ENCODE measurements around the gene MRPL44.
A peak's percentile ranks its signal among the peaks of the same experiment; 100 is the strongest.

Gene MRPL44

DNA sequence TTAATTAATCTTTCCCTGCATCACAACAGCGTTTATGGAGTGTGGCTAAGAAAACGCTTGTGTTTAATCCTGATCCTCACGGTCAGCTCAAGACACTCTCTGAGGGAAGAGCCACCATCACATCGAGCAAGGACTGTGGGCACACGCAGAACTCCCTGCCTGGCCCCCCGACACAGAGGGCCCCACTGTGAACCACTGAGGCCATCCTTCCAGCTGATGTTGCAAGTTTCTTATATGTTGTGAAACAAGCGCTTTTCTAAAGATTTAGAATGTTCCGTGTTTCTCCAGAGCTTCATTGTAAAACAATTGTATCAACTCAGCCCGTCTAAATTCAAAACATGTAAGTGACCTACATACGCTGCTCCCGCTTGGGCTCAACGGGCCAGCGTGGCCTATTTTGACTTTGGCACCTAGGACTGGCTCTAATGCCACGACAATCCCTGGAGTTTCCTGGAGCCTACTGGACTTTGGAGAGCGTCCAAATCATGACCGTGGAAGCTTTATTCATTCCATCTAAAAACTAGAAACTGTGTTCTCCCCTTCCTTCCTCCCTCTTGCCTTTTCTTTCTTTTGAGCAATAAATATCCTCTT is 46.9 kb downstream of the MRPL44 start:
- TF ChIP-seq TAF1 (IDR thresholded peaks at IDR 0.05; ENCODE audit: borderline replicate concordance, insufficient read depth, low read length) = no peak
- no peak for TF ChIP-seq SIN3A (IDR thresholded peaks at IDR 0.05; ENCODE audit: borderline replicate concordance, insufficient read depth, low read length)
- no peak for TF ChIP-seq REST (IDR thresholded peaks at IDR 0.05; ENCODE audit: insufficient read depth in 1 of 2, low read depth in 2 of 2, low read length in 2 of 2)
- no peak for TF ChIP-seq FOXP2 (optimal IDR thresholded peaks at IDR 0.05; ENCODE audit: borderline replicate concordance, extremely low read depth, extremely low read length, insufficient read depth)
- TF ChIP-seq POLR2AphosphoS5 (IDR thresholded peaks at IDR 0.05; ENCODE audit: low read depth, low read length) = no peak

DNA sequence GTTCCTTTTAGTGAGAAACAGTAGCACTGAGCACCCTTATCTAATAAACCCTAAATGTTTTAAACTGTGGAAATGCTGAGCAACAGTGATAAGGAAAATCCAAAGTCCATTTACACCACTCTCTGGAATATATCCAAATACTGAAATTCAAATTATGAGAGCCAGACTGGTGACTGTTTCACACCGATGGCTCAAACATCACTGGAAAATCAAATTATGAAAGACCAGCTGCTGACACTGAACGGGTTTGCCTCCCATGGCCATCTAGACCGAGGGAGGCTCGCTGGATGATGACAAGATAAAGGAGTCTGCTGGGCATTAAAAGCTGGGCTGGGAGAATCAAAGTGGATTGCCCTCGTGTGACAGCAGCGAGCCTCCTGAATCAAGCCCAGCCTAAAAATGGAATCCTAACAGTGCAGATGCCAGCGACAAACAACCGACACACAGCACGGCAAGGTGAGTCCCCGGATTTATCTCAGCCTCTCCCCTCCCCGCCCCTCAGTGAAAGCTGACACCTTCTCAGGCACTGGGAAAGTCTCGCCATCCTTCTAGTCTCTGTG is 51.5 kb downstream of the MRPL44 start:
- TF ChIP-seq POLR2AphosphoS5 (IDR thresholded peaks at IDR 0.05; ENCODE audit: low read depth, low read length) (no peak), TAF1 (IDR thresholded peaks at IDR 0.05; ENCODE audit: borderline replicate concordance, insufficient read depth, low read length) (no peak), SIN3A (IDR thresholded peaks at IDR 0.05; ENCODE audit: borderline replicate concordance, insufficient read depth, low read length) (no peak), FOXP2 (optimal IDR thresholded peaks at IDR 0.05; ENCODE audit: borderline replicate concordance, extremely low read depth, extremely low read length, insufficient read depth) (no peak), REST (IDR thresholded peaks at IDR 0.05; ENCODE audit: insufficient read depth in 1 of 2, low read depth in 2 of 2, low read length in 2 of 2) (no peak)

DNA sequence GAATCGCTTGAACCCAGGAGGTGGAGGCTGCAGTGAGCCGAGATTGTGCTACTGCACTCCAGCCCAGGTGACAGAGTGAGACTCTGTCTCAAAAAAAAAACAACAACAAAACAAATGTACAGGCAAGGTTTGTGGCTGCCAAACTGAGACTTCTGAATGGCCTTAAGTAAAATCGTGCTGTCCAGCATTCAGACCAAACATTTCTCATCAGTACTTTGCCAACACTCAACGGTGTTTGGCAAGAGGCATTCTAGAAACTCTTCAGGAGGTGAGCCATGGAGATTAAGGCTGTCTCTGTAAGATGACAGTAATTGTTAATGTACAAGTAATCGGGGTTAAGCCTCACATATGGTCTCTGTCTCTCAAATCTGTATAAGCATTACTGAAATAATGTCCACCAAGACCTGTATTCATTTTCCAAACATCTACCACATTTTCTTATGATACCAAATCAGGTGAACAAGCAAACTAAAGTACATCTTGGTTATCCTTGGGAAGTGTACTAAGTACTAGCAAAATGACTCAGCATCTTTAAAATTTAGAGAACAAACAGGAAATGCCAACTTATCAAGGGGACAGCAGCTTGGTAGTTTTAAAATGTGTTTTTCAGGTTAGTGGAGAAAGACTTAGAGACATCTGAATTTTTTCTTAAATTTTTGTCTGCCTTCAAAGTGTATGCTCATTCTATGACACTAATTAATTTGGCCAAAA is 52.5 kb downstream of the MRPL44 start:
- TF ChIP-seq FOXP2 (optimal IDR thresholded peaks at IDR 0.05; ENCODE audit: borderline replicate concordance, extremely low read depth, extremely low read length, insufficient read depth) (no peak), POLR2AphosphoS5 (IDR thresholded peaks at IDR 0.05; ENCODE audit: low read depth, low read length) (no peak), REST (IDR thresholded peaks at IDR 0.05; ENCODE audit: insufficient read depth in 1 of 2, low read depth in 2 of 2, low read length in 2 of 2) (0 out of 4 replicates have a peak, but pooled peaks of 1 of the 2 experiments have one; percentile 25), TAF1 (IDR thresholded peaks at IDR 0.05; ENCODE audit: borderline replicate concordance, insufficient read depth, low read length) (no peak)

GRCh38 chr2:224011837-224012236 is 54.6 kb downstream of the MRPL44 start:
- TF ChIP-seq TAF1 (IDR thresholded peaks at IDR 0.05; ENCODE audit: borderline replicate concordance, insufficient read depth, low read length) = no peak
- no peak for TF ChIP-seq REST (IDR thresholded peaks at IDR 0.05; ENCODE audit: insufficient read depth in 1 of 2, low read depth in 2 of 2, low read length in 2 of 2)
- TF ChIP-seq SIN3A (IDR thresholded peaks at IDR 0.05; ENCODE audit: borderline replicate concordance, insufficient read depth, low read length) = no peak
- no peak for TF ChIP-seq POLR2AphosphoS5 (IDR thresholded peaks at IDR 0.05; ENCODE audit: low read depth, low read length)
- TF ChIP-seq FOXP2 (optimal IDR thresholded peaks at IDR 0.05; ENCODE audit: borderline replicate concordance, extremely low read depth, extremely low read length, insufficient read depth) = no peak
